ENCODE data around the gene URB1.

The URB1 gene

GRCh38 chr21:32334980-32335531 is 57.8 kb downstream of the URB1 start:
- no peak overlapping the region for H3K4me3 ChIP-seq (ENCODE audit: low read depth, low read length)
- TF ChIP-seq POLR2A (IDR thresholded peaks at IDR 0.05; ENCODE audit: extremely low read depth, insufficient read length) (no peak), CTCF (IDR thresholded peaks at IDR 0.05; ENCODE audit: low read depth, low read length) (no peak), MAX (IDR thresholded peaks at IDR 0.05; ENCODE audit: low read depth, low read length) (no peak), MYC (IDR thresholded peaks at IDR 0.05; ENCODE audit: low read depth, low read length) (no peak)
- no peak for DNase-seq (ENCODE audit: low read depth)

- TF ChIP-seq MAX (IDR thresholded peaks at IDR 0.05; ENCODE audit: low read depth, low read length) (no peak), CTCF (IDR thresholded peaks at IDR 0.05; ENCODE audit: low read depth, low read length) (no peak), POLR2A (IDR thresholded peaks at IDR 0.05; ENCODE audit: extremely low read depth, insufficient read length) (no peak), MYC (IDR thresholded peaks at IDR 0.05; ENCODE audit: low read depth, low read length) (no peak)
- DNase-seq (ENCODE audit: low read depth): no peak
- no peak overlapping the region for H3K4me3 ChIP-seq (ENCODE audit: low read depth, low read length)
Observed at GRCh38 chr21:32333953-32334673, 58.7 kb downstream of the URB1 start.

GRCh38 chr21:32332463-32332951 is 60.3 kb downstream of the URB1 start:
- DNase-seq (ENCODE audit: low read depth): no peak
- TF ChIP-seq POLR2A (IDR thresholded peaks at IDR 0.05; ENCODE audit: extremely low read depth, insufficient read length) (no peak), MAX (IDR thresholded peaks at IDR 0.05; ENCODE audit: low read depth, low read length) (no peak), MYC (IDR thresholded peaks at IDR 0.05; ENCODE audit: low read depth, low read length) (no peak), CTCF (IDR thresholded peaks at IDR 0.05; ENCODE audit: low read depth, low read length) (no peak)
- H3K4me3 ChIP-seq (ENCODE audit: low read depth, low read length): no peak overlapping the region

GRCh38 chr21:32331444-32332305 is 61.1 kb downstream of the URB1 start:
- TF ChIP-seq CTCF (IDR thresholded peaks at IDR 0.05; ENCODE audit: low read depth, low read length) (no peak), MYC (IDR thresholded peaks at IDR 0.05; ENCODE audit: low read depth, low read length) (no peak)
- H3K4me3 ChIP-seq (ENCODE audit: low read depth, low read length): no peak overlapping the region
- DNase-seq (ENCODE audit: low read depth): no peak

- H3K4me3 ChIP-seq (ENCODE audit: low read depth, low read length): no peak overlapping the region
- TF ChIP-seq MAX (IDR thresholded peaks at IDR 0.05; ENCODE audit: low read depth, low read length): no peak
- no peak for TF ChIP-seq POLR2A (IDR thresholded peaks at IDR 0.05; ENCODE audit: extremely low read depth, insufficient read length)
- no peak for TF ChIP-seq MYC (IDR thresholded peaks at IDR 0.05; ENCODE audit: low read depth, low read length)
- TF ChIP-seq CTCF (IDR thresholded peaks at IDR 0.05; ENCODE audit: low read depth, low read length): no peak
- no peak for DNase-seq (ENCODE audit: low read depth)
Observed at GRCh38 chr21:32330784-32331311, 62.0 kb downstream of the URB1 start.

All from NB4 (cell line).